K562 (cell line): Measurements from ENCODE around the gene SCIN. TPM values are rescaled to one million over a fixed set of nuclear protein-coding genes. Genes with fewer than 3 reads are reported as not detected.

Experiments
- CEBPG ChIP-seq, 3 experiments: fragments of 200-800 bp in 1 of 3; sonication (Bioruptor generic) in 1 of 3; sonication (generic) in 1 of 3; formaldehyde crosslinking in 1 of 3; IDR thresholded peaks in 2 of 3; conservative IDR thresholded peaks in 1 of 3; 2 replicates each; pipeline versions ENCODE4 v1.6.1 to v1.8.0; 2016 to 2022; ENCODE audit warnings: missing compliant biosample characterization in 2 of 3, missing genetic modification characterization in 2 of 3, mild to moderate bottlenecking in 1 of 3, missing genetic modification reagents in 1 of 3
- HMGXB4 ChIP-seq: sonication (generic); formaldehyde crosslinking; IDR thresholded peaks from 2 replicates; pipeline ENCODE4 v1.8.1; 2023; ENCODE audit warnings: mild to moderate bottlenecking, missing genetic modification reagents
- JUND ChIP-seq, 2 experiments: IDR thresholded peaks; 2 replicates in 1 of 2; 3 replicates in 1 of 2; pipeline ENCODE4 v1.6.1; 2011; ENCODE audit warnings: borderline replicate concordance in 2 of 2, low read depth in 2 of 2, low read length in 2 of 2, improper control_type of control experiment in 1 of 2, missing biosample characterization in 1 of 2, missing genetic modification characterization in 1 of 2, missing genetic modification reagents in 1 of 2
- KDM4B ChIP-seq, 2 experiments: fragments of 450-650 bp in 1 of 2; sonication (generic) in 1 of 2; IDR thresholded peaks; 2 replicates each; pipeline ENCODE4 v1.6.1; 2016 to 2017; ENCODE audit warnings: borderline replicate concordance in 2 of 2, antibody characterized with exemption in 1 of 2, low read depth in 1 of 2, mild to moderate bottlenecking in 1 of 2
- NCOA4 ChIP-seq: fragments of 450-650 bp; IDR thresholded peaks from 2 replicates; pipeline ENCODE4 v1.6.1; 2018; ENCODE audit warnings: mild to moderate bottlenecking; ENCODE audit not compliant: partially characterized antibody
- PML ChIP-seq: IDR thresholded peaks from 2 replicates; pipeline ENCODE4 v1.6.1; 2012; ENCODE audit warnings: low read length, inconsistent platforms
- SETDB1 ChIP-seq: IDR thresholded peaks from one replicate; pipeline ENCODE4 v1.6.1; 2012; ENCODE audit warnings: low read length, control low read depth, inconsistent platforms
- SREBF1 ChIP-seq: fragments of 150-350 bp; IDR thresholded peaks from 2 replicates; pipeline ENCODE4 v1.6.1; 2014; ENCODE audit warnings: antibody characterized with exemption, low read depth, low read length, borderline replicate concordance
- ZNF280A ChIP-seq: fragments of 450-650 bp; IDR thresholded peaks from 2 replicates; pipeline ENCODE4 v1.6.1; 2018; ENCODE audit warnings: mild to moderate bottlenecking, low read depth; ENCODE audit not compliant: partially characterized antibody
- ZNF518B ChIP-seq: fragments of 250-450 bp; sonication (Bioruptor Pico); IDR thresholded peaks from 2 replicates; pipeline ENCODE4 v1.5.0; 2021; ENCODE audit warnings: mild to moderate bottlenecking, moderate library complexity
- polyA plus RNA-seq, 8 experiments: library from polyadenylated mRNA; depleted of rRNA in 4 of 8; stranded (reverse) in 5 of 8; unstranded in 3 of 8; fragments of >200 nt; fragmentation: Nextera tagmentation in 2 of 8; fragmentation: Illumina TruSeq in 1 of 8; extraction: Ambion mirVana in 2 of 8; extraction: Trizol in 1 of 8; gene quantifications; 2 replicates each; pipeline versions ENCODE4 v1.2.1 to v1.2.3, GENCODE V29; 2011 to 2014; ENCODE audit warnings: inconsistent platforms in 1 of 8, missing spikeins in 1 of 8
- total RNA-seq, 7 experiments: library from RNA; depleted of rRNA in 6 of 7; stranded (reverse); fragments of >200 nt in 6 of 7; fragmentation: Illumina TruSeq in 2 of 7; extraction: Trizol in 2 of 7; gene quantifications; 2 replicates each; pipeline versions ENCODE4 v1.2.1 to v1.2.3, GENCODE V29; 2011 to 2021; ENCODE audit warnings: low replicate concordance in 1 of 7
- TF ChIP-seq, protein P1 (sequence below), 2 experiments: fragments of 450-650 bp in 1 of 2; sonication (generic) in 1 of 2; formaldehyde crosslinking in 1 of 2; IDR thresholded peaks in 1 of 2; conservative IDR thresholded peaks in 1 of 2; 2 replicates each; pipeline versions ENCODE4 v1.6.1 to v1.8.1; 2016 to 2023; ENCODE audit warnings: mild to moderate bottlenecking in 2 of 2, moderate library complexity in 2 of 2, inconsistent platforms in 1 of 2, missing genetic modification reagents in 1 of 2
- TF ChIP-seq, protein P2 (sequence below): fragments of 450-650 bp; IDR thresholded peaks from 2 replicates; pipeline ENCODE4 v1.6.1; 2016; ENCODE audit warnings: mild to moderate bottlenecking

The SCIN gene
- total and polyA plus RNA-seq, 9 of the 15 experiments (the other 6 are each of a cell fraction or from before 2014, with no cell fraction given), result 0.67 to 18.2 (median 10.6) TPM

GRCh38 chr7:12647364-12648219 is 77.1 kb downstream of the SCIN start (continued):
- no peak for TF ChIP-seq ZNF280A
- no peak for TF ChIP-seq SREBF1
- no peak for TF ChIP-seq HMGXB4 (CRISPR knock-in tag)
- TF ChIP-seq JUND (IDR thresholded peaks at IDR 0.05; ENCODE audit: borderline replicate concordance, low read depth, low read length), result peak; percentile 95
- TF ChIP-seq JUND (tag; IDR thresholded peaks at IDR 0.05; ENCODE audit: borderline replicate concordance, low read depth, low read length), result peak; percentile 94
- TF ChIP-seq ZNF518B (CRISPR knock-in tag), result no peak
- TF ChIP-seq, protein P1, sequence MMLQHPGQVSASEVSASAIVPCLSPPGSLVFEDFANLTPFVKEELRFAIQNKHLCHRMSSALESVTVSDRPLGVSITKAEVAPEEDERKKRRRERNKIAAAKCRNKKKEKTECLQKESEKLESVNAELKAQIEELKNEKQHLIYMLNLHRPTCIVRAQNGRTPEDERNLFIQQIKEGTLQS (IDR thresholded peaks at IDR 0.05), result peak; percentile 94
- TF ChIP-seq, protein P1 (CRISPR knock-in tag; conservative IDR thresholded peaks at IDR 0.05), result peak; percentile 69; the same call in 1 of the 2 replicates
- no peak for TF ChIP-seq NCOA4
- TF ChIP-seq KDM4B (IDR thresholded peaks at IDR 0.05; ENCODE audit: borderline replicate concordance in 2 of 2, low read depth in 1 of 2), result no peak
- TF ChIP-seq, protein P2, sequence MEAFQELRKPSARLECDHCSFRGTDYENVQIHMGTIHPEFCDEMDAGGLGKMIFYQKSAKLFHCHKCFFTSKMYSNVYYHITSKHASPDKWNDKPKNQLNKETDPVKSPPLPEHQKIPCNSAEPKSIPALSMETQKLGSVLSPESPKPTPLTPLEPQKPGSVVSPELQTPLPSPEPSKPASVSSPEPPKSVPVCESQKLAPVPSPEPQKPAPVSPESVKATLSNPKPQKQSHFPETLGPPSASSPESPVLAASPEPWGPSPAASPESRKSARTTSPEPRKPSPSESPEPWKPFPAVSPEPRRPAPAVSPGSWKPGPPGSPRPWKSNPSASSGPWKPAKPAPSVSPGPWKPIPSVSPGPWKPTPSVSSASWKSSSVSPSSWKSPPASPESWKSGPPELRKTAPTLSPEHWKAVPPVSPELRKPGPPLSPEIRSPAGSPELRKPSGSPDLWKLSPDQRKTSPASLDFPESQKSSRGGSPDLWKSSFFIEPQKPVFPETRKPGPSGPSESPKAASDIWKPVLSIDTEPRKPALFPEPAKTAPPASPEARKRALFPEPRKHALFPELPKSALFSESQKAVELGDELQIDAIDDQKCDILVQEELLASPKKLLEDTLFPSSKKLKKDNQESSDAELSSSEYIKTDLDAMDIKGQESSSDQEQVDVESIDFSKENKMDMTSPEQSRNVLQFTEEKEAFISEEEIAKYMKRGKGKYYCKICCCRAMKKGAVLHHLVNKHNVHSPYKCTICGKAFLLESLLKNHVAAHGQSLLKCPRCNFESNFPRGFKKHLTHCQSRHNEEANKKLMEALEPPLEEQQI, result 0 out of 2 replicates have a peak, but pooled peaks have one; percentile 12
- 0 out of 2 replicates have a peak, but pooled peaks have one; percentile 54 for TF ChIP-seq PML
- no peak for TF ChIP-seq SETDB1
- no peak for TF ChIP-seq CEBPG (CRISPR knock-in tag; IDR thresholded peaks at IDR 0.05)
- no peak for TF ChIP-seq CEBPG (tag; conservative IDR thresholded peaks at IDR 0.05 in 1 of 2, IDR thresholded peaks at IDR 0.05 in 1 of 2)
